Upper lobe of left lung (tissue), 6 donors: ENCODE data around the gene HOXA7. TPM values are rescaled to one million over a fixed set of nuclear protein-coding genes. Genes with fewer than 3 reads are reported as not detected.
A peak's percentile ranks its signal among the peaks of the same experiment; 100 is the strongest.

Experiments used
- ATAC-seq, 2 donors: fragments of 200-7000 bp; cut with Tn5 transposase; one replicate each; pipeline ENCODE4 v1.9.1; 2022; ENCODE audit warnings: mild to moderate bottlenecking in 2 of 2, moderate library complexity in 2 of 2; ENCODE audit not compliant: low FRiP score in 2 of 2
- DNase-seq, 2 donors: peaks; one replicate each; pipeline ENCODE4 v3.0.0-alpha.2; 2019 to 2020
- H3K27ac ChIP-seq, 4 donors: fragments of 200-600 bp; sonication (generic); one replicate each; pipeline ENCODE4 v1.5.1; 2016 to 2019
- H3K27me3 ChIP-seq, 4 donors: fragments of 200-600 bp; sonication (generic); one replicate each; pipeline ENCODE4 v1.5.1; 2017 to 2019
- H3K36me3 ChIP-seq, 4 donors: fragments of 200-600 bp; sonication (generic); one replicate each; pipeline ENCODE4 v1.5.1; 2016 to 2019
- H3K4me1 ChIP-seq, 4 donors: fragments of 200-600 bp; sonication (generic); one replicate each; pipeline ENCODE4 v1.5.1; 2018 to 2019
- H3K4me3 ChIP-seq, 4 donors: fragments of 200-600 bp; sonication (generic); one replicate each; pipeline ENCODE4 v1.5.1; 2017 to 2019; ENCODE audit warnings: mild to moderate bottlenecking in 2 of 4, moderate library complexity in 1 of 4
- H3K9me3 ChIP-seq, 4 donors: fragments of 200-600 bp; sonication (generic); one replicate each; pipeline ENCODE4 v1.5.1; 2018 to 2019
- EP300 ChIP-seq, 4 donors: sonication (generic); formaldehyde crosslinking; IDR thresholded peaks; one replicate each; pipeline ENCODE4 v1.5.1; 2017; ENCODE audit warnings: antibody characterized with exemption in 4 of 4, control low read depth in 2 of 4
- POLR2A ChIP-seq, 4 donors: fragments of 450-650 bp; IDR thresholded peaks; one replicate each; pipeline ENCODE4 v1.5.1; 2016 to 2017; ENCODE audit warnings: antibody characterized with exemption in 4 of 4, mild to moderate bottlenecking in 2 of 4
- POLR2AphosphoS5 ChIP-seq, 2 donors: sonication (generic); formaldehyde crosslinking; IDR thresholded peaks; one replicate each; pipeline ENCODE4 v1.5.1; 2017; ENCODE audit warnings: antibody characterized with exemption in 2 of 2
- WGBS, 2 donors: methylation state at CpG; one replicate each; pipeline ENCODE4 v1.1.5; 2017 to 2018; 5-methylcytosine and 5-hydroxymethylcytosine counted together
- total RNA-seq, 6 donors: library from RNA; depleted of rRNA in 4 of 6; stranded (reverse); fragments of >200 nt in 4 of 6; gene quantifications; one replicate each; pipeline versions ENCODE4 v1.1.0 to v1.2.1, GENCODE V29; 2016 to 2021
- TF ChIP-seq, protein P1 (sequence below), 6 experiments: fragments of 450-650 bp in 4 of 6; fragments of 200-600 bp in 2 of 6; sonication (generic) in 2 of 6; IDR thresholded peaks; one replicate each; pipeline ENCODE4 v1.5.1; 2016 to 2019; ENCODE audit warnings: antibody characterized with exemption in 6 of 6
- donor health status: DM: no; HTN: no; CAD: no; lungs with moderate emphysema.
- donor health status: DM: no; HTN: yes; CAD: no; lungs with severe emphysema.

HOXA7 gene
- total RNA-seq = 1 to 10 TPM in 3 of 6 donors, under 1 TPM in 1, not detected in 2; 0.46 to 3.3 (median 2.5) TPM

DNA sequence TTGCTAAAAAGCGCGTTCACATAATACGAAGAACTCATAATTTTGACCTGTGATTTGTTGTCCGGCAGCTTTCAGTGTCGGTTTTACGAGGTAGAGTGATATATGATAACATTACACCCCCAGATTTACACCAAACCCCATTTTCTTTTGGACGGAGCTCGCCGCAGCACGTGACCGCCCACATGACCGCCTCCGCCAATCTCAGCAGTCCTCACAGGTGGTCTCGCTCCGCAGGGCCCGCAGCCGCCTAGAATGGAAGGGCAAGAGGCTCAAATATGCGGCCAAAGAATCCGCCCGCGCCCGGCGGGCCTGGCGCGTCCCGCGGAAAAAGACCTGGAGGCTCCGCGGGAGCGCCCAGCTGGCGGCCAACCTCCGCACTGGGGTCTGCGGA, at the start of gene HOXA7:
Gene HOXA7 (minus strand): TSS at position 168 of the 391 bp plus-strand sequence. CDS start 130 bp downstream, at position 38.
- TF ChIP-seq, protein P1, sequence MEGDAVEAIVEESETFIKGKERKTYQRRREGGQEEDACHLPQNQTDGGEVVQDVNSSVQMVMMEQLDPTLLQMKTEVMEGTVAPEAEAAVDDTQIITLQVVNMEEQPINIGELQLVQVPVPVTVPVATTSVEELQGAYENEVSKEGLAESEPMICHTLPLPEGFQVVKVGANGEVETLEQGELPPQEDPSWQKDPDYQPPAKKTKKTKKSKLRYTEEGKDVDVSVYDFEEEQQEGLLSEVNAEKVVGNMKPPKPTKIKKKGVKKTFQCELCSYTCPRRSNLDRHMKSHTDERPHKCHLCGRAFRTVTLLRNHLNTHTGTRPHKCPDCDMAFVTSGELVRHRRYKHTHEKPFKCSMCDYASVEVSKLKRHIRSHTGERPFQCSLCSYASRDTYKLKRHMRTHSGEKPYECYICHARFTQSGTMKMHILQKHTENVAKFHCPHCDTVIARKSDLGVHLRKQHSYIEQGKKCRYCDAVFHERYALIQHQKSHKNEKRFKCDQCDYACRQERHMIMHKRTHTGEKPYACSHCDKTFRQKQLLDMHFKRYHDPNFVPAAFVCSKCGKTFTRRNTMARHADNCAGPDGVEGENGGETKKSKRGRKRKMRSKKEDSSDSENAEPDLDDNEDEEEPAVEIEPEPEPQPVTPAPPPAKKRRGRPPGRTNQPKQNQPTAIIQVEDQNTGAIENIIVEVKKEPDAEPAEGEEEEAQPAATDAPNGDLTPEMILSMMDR (IDR thresholded peaks at IDR 0.05) = no peak
- TF ChIP-seq POLR2AphosphoS5 (IDR thresholded peaks at IDR 0.05) = peak in 1 of 2 donors; percentile 8
- peaks cover 0 to 75% (median 44%) of the 10 kb centered on the region in 4 donors for H3K27me3 ChIP-seq
- H3K36me3 ChIP-seq = no peaks in the 10 kb centered on the region
- peak in 1 of 2 donors; percentile 51 for ATAC-seq
- H3K27ac ChIP-seq = peak within 1 kb of the TSS; percentile 62 to 82 (median 72)
- no peaks in the 10 kb centered on the region for H3K9me3 ChIP-seq
- H3K4me3 ChIP-seq = peak within 1 kb of the TSS; percentile 44 to 59 (median 51)
- peaks cover 36 to 58% (median 45%) of the 10 kb centered on the region in 4 donors for H3K4me1 ChIP-seq
- 0 to 3% methylated on average over 11 to 20 of the region's 33 CpGs for WGBS, 2 donors
- peak; percentile 24 to 89 for DNase-seq

GRCh38 chr7:27205325-27206280, 49.1 kb upstream of the HOXA7 start:
- H3K36me3 ChIP-seq = no peaks in the 10 kb centered on the region
- no peaks in the 10 kb centered on the region for H3K9me3 ChIP-seq
- ATAC-seq (no peak), DNase-seq (peak in 1 of 2 donors; percentile 52)
- H3K4me1 ChIP-seq = peaks cover 21 to 35% (median 25%) of the 10 kb centered on the region in 4 donors
- TF ChIP-seq EP300 (IDR thresholded peaks at IDR 0.05) = no peak
- TF ChIP-seq, protein P1 (IDR thresholded peaks at IDR 0.05) = no peak
- no peak for TF ChIP-seq POLR2AphosphoS5 (IDR thresholded peaks at IDR 0.05)
- no peak for TF ChIP-seq POLR2A (IDR thresholded peaks at IDR 0.05)
- 10 to 11% methylated on average over 40 to 51 of the region's 52 CpGs for WGBS, 2 donors
- H3K27me3 ChIP-seq = peaks cover 6 to 80% (median 44%) of the 10 kb centered on the region in 4 donors
- H3K27ac ChIP-seq = no peak overlapping the region
- peak overlapping the region in 1 of 4 donors; percentile 17 for H3K4me3 ChIP-seq

GRCh38 chr7:27204851-27205322, 48.4 kb upstream of the HOXA7 start:
- Histone ChIP-seq H3K27me3 (peaks cover 6 to 82% (median 50%) of the 10 kb centered on the region in 4 donors), H3K27ac (no peak overlapping the region), H3K4me3 (peak overlapping the region in 1 of 4 donors; percentile 17), H3K4me1 (peaks cover 26 to 38% (median 29%) of the 10 kb centered on the region in 4 donors), H3K9me3 (no peaks in the 10 kb centered on the region), H3K36me3 (no peaks in the 10 kb centered on the region)
- WGBS, 2 donors = 2 to 7% methylated on average over 21 to 41 of the region's 41 CpGs
- ATAC-seq = peak in 1 of 2 donors; percentile 4
- TF ChIP-seq EP300 (IDR thresholded peaks at IDR 0.05) (no peak), POLR2A (IDR thresholded peaks at IDR 0.05) (no peak), POLR2AphosphoS5 (IDR thresholded peaks at IDR 0.05) (no peak)
- TF ChIP-seq, protein P1 (IDR thresholded peaks at IDR 0.05) = no peak
- DNase-seq = peak in 1 of 2 donors; percentile 86

- Histone ChIP-seq H3K27ac (no peak overlapping the region), H3K27me3 (peaks cover 6 to 84% (median 55%) of the 10 kb centered on the region in 4 donors), H3K4me1 (peaks cover 31 to 45% (median 32%) of the 10 kb centered on the region in 4 donors), H3K9me3 (no peaks in the 10 kb centered on the region), H3K36me3 (no peaks in the 10 kb centered on the region), H3K4me3 (no peak overlapping the region)
- DNase-seq (no peak), ATAC-seq (no peak)
- WGBS, 2 donors = 14 to 29% methylated on average over 4 of the region's 4 CpGs
- TF ChIP-seq, protein P1 (IDR thresholded peaks at IDR 0.05) = no peak
- no peak for TF ChIP-seq POLR2A (IDR thresholded peaks at IDR 0.05)
Observed at GRCh38 chr7:27203964-27204594, 47.6 kb upstream of the HOXA7 start.
